A549 (cell line): ENCODE data around the gene TMEM179B.
A peak's percentile ranks its signal among the peaks of the same experiment; 100 is the strongest.

ENCODE experiments used
- EP300 ChIP-seq, 2 experiments: fragments of >200 bp; sonication (Bioruptor Twin); formaldehyde crosslinking; IDR thresholded peaks; 2 replicates in 1 of 2; 3 replicates in 1 of 2; pipeline ENCODE4 v1.6.1; 2016 to 2017
- JUN ChIP-seq, 2 experiments: fragments of >200 bp; sonication (Bioruptor Twin); formaldehyde crosslinking; IDR thresholded peaks; 2 replicates in 1 of 2; 3 replicates in 1 of 2; pipeline ENCODE4 v1.6.1; 2016 to 2017
- KDM5A ChIP-seq: fragments of 200-600 bp; sonication (generic); IDR thresholded peaks from 2 replicates; pipeline ENCODE4 v1.6.1; 2016; ENCODE audit warnings: antibody characterized with exemption, mild to moderate bottlenecking
- MAFK ChIP-seq: fragments of 450-650 bp; IDR thresholded peaks from 2 replicates; pipeline ENCODE4 v1.6.1; 2014; ENCODE audit not compliant: partially characterized antibody
- MAX ChIP-seq: IDR thresholded peaks from 2 replicates; pipeline ENCODE4 v1.6.1; 2012
- NPAS2 ChIP-seq: fragments of 250-450 bp; sonication (Bioruptor Pico); IDR thresholded peaks from 2 replicates; pipeline ENCODE4 v1.8.0; 2022; ENCODE audit warnings: mild to moderate bottlenecking, moderate library complexity, borderline replicate concordance
- NR3C1 ChIP-seq: fragments of >200 bp; sonication (Bioruptor Twin); formaldehyde crosslinking; IDR thresholded peaks from 3 replicates; pipeline ENCODE4 v1.6.1; 2017
- POLR2A ChIP-seq: IDR thresholded peaks from 2 replicates; pipeline ENCODE4 v1.6.1; 2012; ENCODE audit warnings: mild to moderate bottlenecking, low read length
- ZFP36 ChIP-seq: fragments of 450-650 bp; IDR thresholded peaks from 2 replicates; pipeline ENCODE4 v1.6.1; 2014; ENCODE audit warnings: borderline replicate concordance; ENCODE audit not compliant: partially characterized antibody
- ZNF302 ChIP-seq: fragments of 250-450 bp; sonication (Bioruptor Pico); IDR thresholded peaks from 2 replicates; pipeline ENCODE4 v1.9.0; 2021; ENCODE audit warnings: inconsistent platforms, mild to moderate bottlenecking, moderate library complexity
- TF ChIP-seq, protein P1 (sequence below): fragments of >200 bp; sonication (Bioruptor Twin); formaldehyde crosslinking; IDR thresholded peaks from 3 replicates; pipeline ENCODE4 v1.6.1; 2016
- TF ChIP-seq, protein P2 (sequence below): fragments of >200 bp; sonication (Bioruptor Twin); formaldehyde crosslinking; IDR thresholded peaks from 3 replicates; pipeline ENCODE4 v1.5.1; 2016

- TF ChIP-seq JUN (IDR thresholded peaks at IDR 0.05): no peak
- no peak for TF ChIP-seq EP300 (IDR thresholded peaks at IDR 0.05)
- TF ChIP-seq, protein P1, sequence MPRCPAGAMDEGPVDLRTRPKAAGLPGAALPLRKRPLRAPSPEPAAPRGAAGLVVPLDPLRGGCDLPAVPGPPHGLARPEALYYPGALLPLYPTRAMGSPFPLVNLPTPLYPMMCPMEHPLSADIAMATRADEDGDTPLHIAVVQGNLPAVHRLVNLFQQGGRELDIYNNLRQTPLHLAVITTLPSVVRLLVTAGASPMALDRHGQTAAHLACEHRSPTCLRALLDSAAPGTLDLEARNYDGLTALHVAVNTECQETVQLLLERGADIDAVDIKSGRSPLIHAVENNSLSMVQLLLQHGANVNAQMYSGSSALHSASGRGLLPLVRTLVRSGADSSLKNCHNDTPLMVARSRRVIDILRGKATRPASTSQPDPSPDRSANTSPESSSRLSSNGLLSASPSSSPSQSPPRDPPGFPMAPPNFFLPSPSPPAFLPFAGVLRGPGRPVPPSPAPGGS: no peak
- TF ChIP-seq MAFK: peak; percentile 39
- TF ChIP-seq, protein P2, sequence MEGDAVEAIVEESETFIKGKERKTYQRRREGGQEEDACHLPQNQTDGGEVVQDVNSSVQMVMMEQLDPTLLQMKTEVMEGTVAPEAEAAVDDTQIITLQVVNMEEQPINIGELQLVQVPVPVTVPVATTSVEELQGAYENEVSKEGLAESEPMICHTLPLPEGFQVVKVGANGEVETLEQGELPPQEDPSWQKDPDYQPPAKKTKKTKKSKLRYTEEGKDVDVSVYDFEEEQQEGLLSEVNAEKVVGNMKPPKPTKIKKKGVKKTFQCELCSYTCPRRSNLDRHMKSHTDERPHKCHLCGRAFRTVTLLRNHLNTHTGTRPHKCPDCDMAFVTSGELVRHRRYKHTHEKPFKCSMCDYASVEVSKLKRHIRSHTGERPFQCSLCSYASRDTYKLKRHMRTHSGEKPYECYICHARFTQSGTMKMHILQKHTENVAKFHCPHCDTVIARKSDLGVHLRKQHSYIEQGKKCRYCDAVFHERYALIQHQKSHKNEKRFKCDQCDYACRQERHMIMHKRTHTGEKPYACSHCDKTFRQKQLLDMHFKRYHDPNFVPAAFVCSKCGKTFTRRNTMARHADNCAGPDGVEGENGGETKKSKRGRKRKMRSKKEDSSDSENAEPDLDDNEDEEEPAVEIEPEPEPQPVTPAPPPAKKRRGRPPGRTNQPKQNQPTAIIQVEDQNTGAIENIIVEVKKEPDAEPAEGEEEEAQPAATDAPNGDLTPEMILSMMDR: no peak
- TF ChIP-seq ZFP36: no peak
- TF ChIP-seq NPAS2 (CRISPR knock-in tag): no peak
- TF ChIP-seq POLR2A: no peak
- no peak for TF ChIP-seq ZNF302 (CRISPR knock-in tag)
- TF ChIP-seq NR3C1: no peak
- TF ChIP-seq MAX: no peak
- TF ChIP-seq KDM5A: no peak
Observed at GRCh38 chr11:62806611-62807121, 19.5 kb downstream of the TMEM179B start.
